ENCODE results near the gene C3orf52.

DNA sequence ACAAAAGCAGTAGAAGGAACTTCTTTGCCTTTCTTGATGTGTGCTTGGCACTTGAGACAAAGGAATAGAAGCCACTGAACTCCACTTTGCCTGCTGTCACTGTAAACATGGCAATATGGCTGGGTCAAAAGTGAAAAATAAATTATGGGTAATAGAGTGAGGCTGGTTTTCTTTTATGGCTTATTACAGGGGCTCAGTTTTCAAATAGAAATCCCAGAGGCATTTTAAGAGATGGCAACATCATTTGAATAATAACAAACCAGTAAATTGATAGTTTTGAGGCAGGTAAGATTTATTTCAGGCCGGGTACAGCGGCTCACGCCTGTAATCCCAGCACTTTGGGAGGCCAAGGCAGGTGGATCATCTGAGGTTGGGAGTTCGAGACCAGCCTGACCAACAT lies 2.8 kb downstream of the C3orf52 start:
- TF ChIP-seq CTCF (IDR thresholded peaks at IDR 0.05; ENCODE audit: low read length) (no peak), EZH2 (IDR thresholded peaks at IDR 0.05; ENCODE audit: borderline replicate concordance, low read length) (no peak)

Measured in OCI-LY1 (cell line).